ENCODE measurements around the gene ERAP2. TPM values are rescaled to one million over a fixed set of nuclear protein-coding genes. Genes with fewer than 3 reads are reported as not detected.
A peak's percentile ranks its signal among the peaks of the same experiment; 100 is the strongest.

ERAP2 gene
- total RNA-seq, 1 donor from 2014 or later, result 12.9 TPM

DNA sequence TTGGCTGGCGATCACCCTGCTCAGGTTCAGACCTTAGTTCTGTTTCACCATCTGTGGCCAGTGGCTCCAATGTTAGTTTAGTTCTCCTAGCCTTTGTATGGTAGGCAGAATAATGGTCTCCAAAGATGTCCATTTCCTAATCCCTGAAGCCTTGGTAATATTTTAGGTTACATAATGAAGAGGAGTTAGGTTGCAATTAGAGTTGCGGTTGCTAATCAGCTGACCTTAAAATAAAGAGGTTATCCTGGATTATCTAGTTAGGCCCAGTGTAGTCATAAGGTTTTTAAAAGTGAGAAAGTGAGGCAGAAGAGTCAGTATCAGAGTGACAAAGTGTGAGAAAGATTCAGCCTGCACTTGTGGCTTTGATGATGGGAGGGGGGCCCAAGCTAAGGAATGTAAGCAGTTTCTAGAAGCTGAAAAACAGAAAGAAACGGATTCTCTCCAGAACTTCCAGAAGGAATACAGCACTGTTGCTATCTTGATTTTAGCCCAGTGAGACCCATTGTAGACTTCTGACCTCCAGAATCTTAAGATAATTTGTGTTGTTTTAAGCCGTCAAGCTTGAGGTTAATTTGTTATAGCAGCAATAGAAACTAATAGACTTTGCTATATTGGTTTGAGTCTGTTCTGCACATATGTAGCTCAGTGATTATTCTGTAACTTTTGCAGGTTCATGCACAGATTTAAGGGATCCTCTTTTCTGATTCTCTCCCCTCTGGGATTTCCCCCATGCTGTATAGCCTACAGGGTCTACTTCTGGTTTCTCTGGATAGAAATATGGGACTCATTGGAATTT lies 81.2 kb downstream of the ERAP2 start:
- no peak for DNase-seq (ENCODE audit: low read depth)

DNA sequence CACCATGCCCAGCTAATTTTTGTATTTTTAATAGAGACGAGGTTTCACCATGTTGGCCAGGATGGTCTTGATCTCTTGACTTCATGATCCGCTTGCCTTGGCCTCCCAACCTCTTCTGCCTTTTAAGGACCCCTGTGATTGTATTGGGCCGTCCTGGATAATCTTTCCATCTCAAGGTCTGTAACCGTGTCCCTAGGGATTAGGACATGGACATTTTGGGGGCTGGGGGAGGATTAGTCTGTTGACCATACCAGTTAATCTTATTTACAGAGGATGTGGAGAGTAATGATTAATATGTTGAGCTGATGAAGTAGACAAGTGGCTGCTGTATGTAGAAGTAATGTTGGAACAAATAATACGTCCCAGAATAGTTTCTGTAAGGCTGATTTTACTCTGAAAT lies 82.7 kb downstream of the ERAP2 start:
- no peak for DNase-seq (ENCODE audit: low read depth)

DNA sequence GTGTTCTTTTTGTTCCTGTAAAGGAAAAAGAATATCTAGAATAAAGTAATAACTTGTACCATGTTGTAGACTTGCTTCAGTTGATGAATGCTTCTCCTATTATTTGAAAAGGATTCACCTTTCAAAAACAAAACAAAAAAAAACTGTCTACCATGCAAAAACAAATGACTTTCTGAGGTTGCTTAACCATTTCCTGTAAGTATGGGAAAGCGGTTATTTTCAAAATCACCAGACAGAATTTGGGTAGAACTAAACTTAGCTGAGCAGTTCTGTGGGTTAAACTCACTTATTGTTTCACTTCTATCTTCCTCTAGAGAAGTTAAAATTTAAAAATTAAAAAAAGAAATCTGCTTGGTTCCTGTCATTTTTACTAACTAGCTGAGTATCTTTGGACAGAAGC lies 84.8 kb downstream of the ERAP2 start:
- DNase-seq (ENCODE audit: low read depth), result no peak

DNA sequence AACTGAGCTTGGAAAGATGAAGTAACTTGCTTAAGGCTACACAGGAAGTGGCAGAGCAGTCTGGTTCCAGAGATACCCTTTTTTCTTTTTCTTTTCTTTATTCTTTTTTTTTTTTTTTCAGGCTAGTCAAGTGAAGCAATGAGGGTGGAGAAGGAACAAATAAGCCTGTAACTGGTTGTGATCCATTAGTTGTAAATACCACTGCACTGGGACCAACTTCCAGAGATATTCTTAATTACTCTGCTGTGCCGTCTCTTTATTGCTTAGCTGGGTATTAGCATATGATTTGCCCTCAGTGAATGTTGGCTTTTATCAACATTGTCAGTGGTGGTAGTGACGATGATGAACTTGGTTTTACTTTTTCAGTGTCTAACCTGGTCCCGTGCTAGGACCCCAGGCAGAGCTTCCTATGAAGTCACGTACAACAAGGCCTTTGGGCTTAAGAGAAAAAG lies 86.3 kb downstream of the ERAP2 start:
- no peak for DNase-seq (ENCODE audit: low read depth)

DNA sequence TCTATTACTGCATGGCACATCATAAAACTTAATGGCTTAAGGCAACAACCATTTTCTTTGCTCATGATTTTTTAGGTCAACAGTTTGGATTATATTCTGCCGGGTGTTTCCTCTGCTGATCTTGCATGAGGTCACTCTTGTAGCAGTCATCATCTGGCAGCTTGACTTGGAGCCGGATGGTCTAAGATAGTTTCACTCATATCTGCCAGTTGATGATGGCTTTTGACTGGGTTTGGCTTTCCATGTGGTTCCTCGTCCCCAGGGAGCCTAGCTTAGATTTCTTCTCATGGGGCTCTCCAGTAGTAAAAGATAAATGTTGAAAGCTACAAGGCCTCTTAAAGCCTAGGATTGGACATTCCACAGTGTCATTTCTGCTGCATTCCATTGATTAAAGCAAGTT lies 87.0 kb downstream of the ERAP2 start:
- peak; percentile 86 for DNase-seq (ENCODE audit: low read depth)

DNA sequence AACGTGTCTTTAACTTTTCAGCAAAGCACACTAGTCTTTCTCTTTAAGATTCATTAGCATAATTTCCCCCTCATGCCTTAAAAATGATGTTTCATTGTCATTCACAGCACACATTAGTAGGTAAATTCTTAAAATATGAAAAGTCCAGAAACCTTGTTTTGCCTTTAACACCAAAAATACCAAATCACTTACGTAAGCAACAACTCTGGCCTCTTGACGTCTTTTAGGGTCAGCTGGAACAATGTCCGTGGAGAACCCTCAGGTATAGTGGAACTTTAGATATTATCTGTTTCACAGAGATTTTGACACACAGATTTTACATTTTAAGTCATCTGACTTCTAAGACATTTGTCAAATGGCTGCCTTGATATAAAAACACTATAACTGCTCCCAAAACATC lies 90.5 kb downstream of the ERAP2 start:
- DNase-seq (ENCODE audit: low read depth), result no peak

DNA sequence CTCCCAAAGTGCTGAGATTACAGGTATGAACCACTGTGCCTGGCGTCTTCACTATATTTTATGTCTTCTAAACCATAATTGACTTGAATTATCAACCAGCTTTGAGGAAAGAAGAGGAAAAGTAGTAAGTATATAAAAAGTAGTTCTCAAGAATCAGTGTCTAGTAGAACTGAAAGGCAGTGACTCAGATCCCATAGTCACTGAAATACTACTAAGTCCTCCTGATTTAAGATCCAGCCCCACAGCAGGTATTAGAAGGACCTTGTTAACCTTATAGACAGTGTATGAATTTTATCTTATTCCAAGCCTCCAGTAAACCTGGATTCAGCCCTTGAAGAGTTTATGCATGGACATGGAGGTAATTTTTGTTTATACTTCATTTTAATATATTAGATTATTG lies 91.1 kb downstream of the ERAP2 start:
- DNase-seq (ENCODE audit: low read depth), result no peak

DNA sequence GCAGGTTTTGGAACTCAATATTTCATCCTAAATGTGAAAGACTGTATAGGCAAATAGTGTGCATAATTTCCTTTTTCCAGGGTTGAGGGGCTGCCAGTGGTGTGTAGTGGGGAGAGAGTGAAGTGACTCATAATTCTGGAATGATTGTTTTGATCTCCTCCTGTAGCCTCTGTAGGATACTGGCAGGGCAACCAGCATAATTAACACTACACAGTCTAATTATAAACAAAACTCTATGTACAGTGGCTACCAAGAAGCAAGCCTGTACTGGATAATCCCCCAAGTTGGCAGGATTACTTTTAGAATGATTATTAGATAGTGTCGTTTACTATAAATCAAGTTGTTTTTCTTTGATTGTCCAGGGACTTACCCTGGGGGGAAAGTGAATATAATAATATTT lies 91.8 kb downstream of the ERAP2 start:
- no peak for DNase-seq (ENCODE audit: low read depth)

DNA sequence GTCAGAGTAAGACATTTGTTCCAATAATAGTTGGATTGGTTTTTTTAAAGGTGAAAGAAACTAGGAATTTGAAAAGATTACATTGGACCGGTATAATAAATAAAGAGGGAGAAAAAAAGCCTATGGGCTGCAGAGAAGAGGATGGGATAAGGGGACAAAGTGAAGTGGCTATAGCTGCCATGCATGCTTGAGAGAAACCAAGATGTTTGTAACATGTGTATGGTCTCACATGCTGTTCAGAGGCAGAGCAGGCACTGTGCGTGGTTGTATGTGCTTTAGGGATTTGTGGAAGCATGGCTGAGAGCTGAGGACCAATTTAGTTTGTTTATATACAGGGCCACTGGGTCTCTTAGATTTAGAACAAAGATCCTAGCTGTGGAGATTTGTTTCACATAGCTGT lies 92.3 kb downstream of the ERAP2 start:
- DNase-seq (ENCODE audit: low read depth), result no peak

Other genes with a start within 250 kb of the ERAP2 start
- 146 and 183 TPM in 2 replicates for gene CAST, start 214.1 kb upstream of the ERAP2 start, total RNA-seq
- 35.6 and 40.4 TPM in 2 replicates for gene ERAP1, start 68.6 kb upstream of the ERAP2 start, total RNA-seq
- gene LNPEP, start 59.6 kb downstream of the ERAP2 start, total RNA-seq, result 40.5 and 41.4 TPM in 2 replicates

All from myocyte (in vitro differentiated cells).